Neuronal stem cell (in vitro differentiated cells): ENCODE results near the gene POU2F2.

ENCODE experiments used
- DNase-seq: peaks from one replicate; pipeline ENCODE4 v3.0.0-alpha.2; 2013; ENCODE audit warnings: low spot score
- H2AFZ ChIP-seq: one replicate; pipeline ENCODE4 v1.6.1; 2013; ENCODE audit warnings: mild to moderate bottlenecking, low read length, inconsistent platforms
- H2AK5ac ChIP-seq: 2 replicates; pipeline ENCODE4 v1.6.1; 2013; ENCODE audit warnings: low read depth, mild to moderate bottlenecking, inconsistent platforms, low read length, moderate library complexity, mixed read lengths
- H2BK120ac ChIP-seq: 2 replicates; pipeline ENCODE4 v1.6.1; 2013; ENCODE audit warnings: low read depth, mild to moderate bottlenecking, inconsistent platforms, low read length, moderate library complexity, mixed read lengths
- H2BK12ac ChIP-seq: one replicate; pipeline ENCODE4 v1.6.1; 2013; ENCODE audit warnings: low read length, inconsistent platforms
- H2BK15ac ChIP-seq: 2 replicates; pipeline ENCODE4 v1.6.1; 2013; ENCODE audit warnings: mild to moderate bottlenecking, low read length, inconsistent platforms, mixed read lengths
- H2BK5ac ChIP-seq: one replicate; pipeline ENCODE4 v1.6.1; 2013; ENCODE audit warnings: inconsistent platforms, mild to moderate bottlenecking, low read length, moderate library complexity
- H3K14ac ChIP-seq: one replicate; pipeline ENCODE4 v1.6.1; 2013; ENCODE audit warnings: low read length, inconsistent platforms
- H3K18ac ChIP-seq: 2 replicates; pipeline ENCODE4 v1.6.1; 2013; ENCODE audit warnings: low read length, inconsistent platforms
- H3K23ac ChIP-seq: 2 replicates; pipeline ENCODE4 v1.6.1; 2013; ENCODE audit warnings: low read depth, mild to moderate bottlenecking, mixed read lengths, low read length, inconsistent platforms; ENCODE audit not compliant: poor library complexity
- H3K27ac ChIP-seq: replicated peaks from 3 replicates; pipeline ENCODE4 v1.5.1; 2013; ENCODE audit warnings: low read length, inconsistent platforms
- H3K27me3 ChIP-seq, 3 experiments: 2 replicates each; pipeline ENCODE4 v1.6.1; 2013; ENCODE audit warnings: low read length in 3 of 3, mild to moderate bottlenecking in 2 of 3, inconsistent platforms in 1 of 3, low read depth in 1 of 3, mixed read lengths in 1 of 3, moderate library complexity in 1 of 3; ENCODE audit not compliant: control insufficient read depth in 3 of 3, insufficient read depth in 3 of 3
- H3K36me3 ChIP-seq, 2 donors: replicated peaks in 1 of 2; 2 replicates each; pipeline ENCODE4 v1.6.1; 2013; ENCODE audit warnings: low read length in 2 of 2; ENCODE audit not compliant: control insufficient read depth in 2 of 2, insufficient read depth in 2 of 2
- H3K4ac ChIP-seq: 2 replicates; pipeline ENCODE4 v1.6.1; 2013; ENCODE audit warnings: inconsistent platforms, mild to moderate bottlenecking, low read length, moderate library complexity
- H3K4me1 ChIP-seq, 2 donors: 1 replicate in 1 of 2; 2 replicates in 1 of 2; pipeline ENCODE4 v1.6.1; 2013; ENCODE audit warnings: low read length in 2 of 2, low read depth in 1 of 2; ENCODE audit not compliant: control insufficient read depth in 2 of 2, insufficient read depth in 1 of 2
- H3K4me2 ChIP-seq: one replicate; pipeline ENCODE4 v1.6.1; 2013; ENCODE audit warnings: mild to moderate bottlenecking, low read length, inconsistent platforms; ENCODE audit not compliant: insufficient read depth, poor library complexity, severe bottlenecking
- H3K4me3 ChIP-seq, 2 donors: 2 replicates each; pipeline ENCODE4 v1.5.1; 2013; ENCODE audit warnings: low read length in 2 of 2, mild to moderate bottlenecking in 2 of 2, inconsistent platforms in 1 of 2, moderate library complexity in 1 of 2
- H3K79me1 ChIP-seq: one replicate; pipeline ENCODE4 v1.6.1; 2013; ENCODE audit warnings: low read depth, mild to moderate bottlenecking, inconsistent platforms, low read length, moderate library complexity
- H3K9ac ChIP-seq: one replicate; pipeline ENCODE4 v1.6.1; 2013; ENCODE audit warnings: mild to moderate bottlenecking, low read depth, low read length, inconsistent platforms; ENCODE audit not compliant: poor library complexity
- H3K9me3 ChIP-seq, 2 donors: replicated peaks in 1 of 2; 2 replicates each; pipeline versions ENCODE3 to v1.6.1; 2013; ENCODE audit warnings: low read length in 2 of 2, mild to moderate bottlenecking in 2 of 2, inconsistent platforms in 1 of 2, low read depth in 1 of 2, mixed read lengths in 1 of 2, moderate library complexity in 1 of 2; ENCODE audit not compliant: control insufficient read depth in 2 of 2, insufficient read depth in 1 of 2
- H4K8ac ChIP-seq: one replicate; pipeline ENCODE4 v1.6.1; 2013; ENCODE audit warnings: low read depth, mild to moderate bottlenecking, inconsistent platforms, low read length, moderate library complexity
- H4K91ac ChIP-seq: one replicate; pipeline ENCODE4 v1.6.1; 2013; ENCODE audit warnings: low read length, low read depth, mild to moderate bottlenecking, inconsistent platforms; ENCODE audit not compliant: poor library complexity
- WGBS, 2 donors: extraction: QIAGEN DNeasy Blood & Tissue Kit; methylation state at CpG; one replicate each; pipeline ENCODE4 v1.1.7; 2013; ENCODE audit warnings: missing lambda C conversion rate in 2 of 2, mixed read lengths in 1 of 2; ENCODE audit not compliant: insufficient read length in 2 of 2, insufficient replicate concordance in 1 of 2; ENCODE audit errors: extremely low coverage in 2 of 2; 5-methylcytosine and 5-hydroxymethylcytosine counted together

The POU2F2 gene

DNA sequence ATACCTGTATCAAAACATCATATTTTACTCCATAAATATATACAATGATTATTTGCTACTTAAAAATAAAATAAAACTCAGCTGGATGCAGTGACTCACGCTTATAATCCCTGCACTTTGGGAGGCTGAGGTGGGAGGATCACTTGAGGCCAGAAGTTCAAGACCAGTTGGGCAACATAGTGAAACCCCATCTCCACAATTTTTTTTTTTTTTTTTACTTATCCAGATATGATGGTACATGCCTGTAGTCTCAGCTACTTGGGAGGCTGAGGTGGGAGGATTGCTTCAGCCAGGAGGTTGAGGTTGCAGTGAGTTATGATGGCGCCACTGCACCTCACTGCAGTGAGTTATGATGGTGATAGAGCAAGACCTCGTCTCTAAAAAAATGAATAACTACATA is 22.4 kb downstream of the POU2F2 start:
- Histone ChIP-seq H3K4ac (no peak overlapping the region), H2AK5ac (no peak overlapping the region), H4K91ac (no peak overlapping the region), H2BK15ac (no peak overlapping the region), H2BK12ac (no peak overlapping the region), H3K4me1 (peaks cover 0 to 13% of the 10 kb centered on the region in 2 donors), H2BK5ac (no peak overlapping the region), H3K23ac (no peak overlapping the region), H3K9me3 (no peaks in the 10 kb centered on the region), H3K79me1 (no peaks in the 10 kb centered on the region), H3K14ac (no peak overlapping the region), H3K27ac (no peak overlapping the region), H2BK120ac (no peak overlapping the region), H3K27me3 (peaks cover 0 to 15% (median 0%) of the 10 kb centered on the region in 3 experiments), H2AFZ (no peak overlapping the region), H3K4me2 (no peak overlapping the region), H3K36me3 (no peaks in the 10 kb centered on the region), H3K18ac (no peak overlapping the region), H3K9ac (no peak overlapping the region), H4K8ac (no peak overlapping the region), H3K4me3 (no peak overlapping the region)
- no CpG with 5 or more reads among the region's 3 CpGs for WGBS, 2 donors
- no peak for DNase-seq

GRCh38 chr19:42108527-42109389 is 23.5 kb downstream of the POU2F2 start:
- H3K4me2 ChIP-seq: no peak overlapping the region
- no peak overlapping the region for H2BK120ac ChIP-seq
- no peaks in the 10 kb centered on the region for H3K36me3 ChIP-seq
- no peak overlapping the region for H3K27ac ChIP-seq
- peaks cover 0 to 5% of the 10 kb centered on the region in 2 donors for H3K4me1 ChIP-seq
- H3K9ac ChIP-seq: no peak overlapping the region
- no peak overlapping the region for H2AK5ac ChIP-seq
- H2BK15ac ChIP-seq: no peak overlapping the region
- peak overlapping the region; percentile 58 for H3K14ac ChIP-seq
- H3K9me3 ChIP-seq: no peaks in the 10 kb centered on the region
- no peak overlapping the region for H3K18ac ChIP-seq
- no CpG with 5 or more reads among the region's 16 CpGs for WGBS, 2 donors
- no peak overlapping the region for H4K91ac ChIP-seq
- DNase-seq: peak; percentile 88
- no peak overlapping the region for H3K4me3 ChIP-seq
- H3K4ac ChIP-seq: no peak overlapping the region
- H2BK5ac ChIP-seq: no peak overlapping the region
- H3K27me3 ChIP-seq: peaks cover 0 to 22% (median 0%) of the 10 kb centered on the region in 3 experiments
- H3K23ac ChIP-seq: no peak overlapping the region
- H2BK12ac ChIP-seq: no peak overlapping the region
- no peak overlapping the region for H4K8ac ChIP-seq
- H2AFZ ChIP-seq: no peak overlapping the region
- no peaks in the 10 kb centered on the region for H3K79me1 ChIP-seq

- Histone ChIP-seq H3K9me3 (no peaks in the 10 kb centered on the region), H2BK120ac (no peak overlapping the region)
- no CpG with 5 or more reads among the region's 2 CpGs for WGBS, 2 donors
These were observed 26.9 kb downstream of the POU2F2 start for GRCh38 chr19:42105368-42105767.

DNA sequence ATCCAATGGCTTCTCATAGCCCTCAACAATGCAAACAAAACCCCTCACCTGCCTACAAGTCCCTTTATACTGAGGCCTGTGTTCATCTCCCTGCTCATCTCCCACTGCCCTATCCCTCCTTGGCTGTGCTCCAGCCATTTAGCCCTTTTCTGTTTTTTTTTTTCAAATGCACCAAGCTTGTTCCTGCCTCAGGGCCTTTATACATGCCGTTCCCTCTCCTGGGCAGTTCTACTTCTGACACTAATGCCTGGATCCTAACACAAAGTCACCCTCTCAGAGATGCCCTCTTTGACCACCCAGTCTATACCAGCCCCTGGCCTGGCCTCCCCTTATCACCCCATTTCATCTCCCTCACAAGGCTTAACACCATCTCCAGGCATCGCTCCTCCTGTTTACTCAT is 29.4 kb downstream of the POU2F2 start:
- H3K9me3 ChIP-seq: no peaks in the 10 kb centered on the region
- peaks cover 0 to 15% (median 0%) of the 10 kb centered on the region in 3 experiments for H3K27me3 ChIP-seq
- no peaks in the 10 kb centered on the region for H3K4me1 ChIP-seq
- H2AK5ac ChIP-seq: no peak overlapping the region
- H3K27ac ChIP-seq: no peak overlapping the region
- no peak overlapping the region for H4K91ac ChIP-seq
- H4K8ac ChIP-seq: no peak overlapping the region
- no peak overlapping the region for H2BK12ac ChIP-seq
- no peak overlapping the region for H3K23ac ChIP-seq
- H2BK120ac ChIP-seq: no peak overlapping the region
- no peak overlapping the region for H3K4me2 ChIP-seq
- no peaks in the 10 kb centered on the region for H3K79me1 ChIP-seq
- no peak overlapping the region for H2BK15ac ChIP-seq
- no peak overlapping the region for H3K18ac ChIP-seq
- H3K36me3 ChIP-seq: no peaks in the 10 kb centered on the region
- H3K9ac ChIP-seq: no peak overlapping the region
- no peak overlapping the region for H3K4ac ChIP-seq
- no peak overlapping the region for H2BK5ac ChIP-seq
- no peak overlapping the region for H3K4me3 ChIP-seq
- no peak for DNase-seq
- H3K14ac ChIP-seq: no peak overlapping the region
- no peak overlapping the region for H2AFZ ChIP-seq
- WGBS, 2 donors: no CpG with 5 or more reads among the region's 2 CpGs

More at GRCh38 chr19:42105368-42105767, 26.9 kb downstream of the POU2F2 start:
- Histone ChIP-seq H3K27ac (no peak overlapping the region), H2BK5ac (no peak overlapping the region), H4K8ac (no peak overlapping the region), H3K4me3 (no peak overlapping the region), H3K4me2 (no peak overlapping the region), H2BK12ac (no peak overlapping the region), H3K9ac (peak overlapping the region; percentile 27), H3K79me1 (no peaks in the 10 kb centered on the region), H2BK15ac (no peak overlapping the region), H4K91ac (no peak overlapping the region), H3K27me3 (peaks cover 0 to 15% (median 0%) of the 10 kb centered on the region in 3 experiments), H3K36me3 (no peaks in the 10 kb centered on the region), H2AFZ (no peak overlapping the region), H3K18ac (no peak overlapping the region), H3K23ac (no peak overlapping the region), H3K4me1 (no peaks in the 10 kb centered on the region), H3K14ac (no peak overlapping the region), H3K4ac (no peak overlapping the region), H2AK5ac (no peak overlapping the region)
- no peak for DNase-seq
